Calu3 (cell line): ENCODE results near the gene SMIM44. TPM values are rescaled to one million over a fixed set of nuclear protein-coding genes. Genes with fewer than 3 reads are reported as not detected.

Source experiments
- BruUV-seq: library from RNA; stranded (reverse); fragments of 400-500 nt; replicated peaks from 2 replicates; lab custom pipeline; 2021; lab: Mats Ljungman, UMichigan
- CTCF ChIA-PET: fragments of 300-600 bp; sonication (Branson Sonifier 250); formaldehyde crosslinking; loops from one replicate; lab custom pipeline; 2022; ENCODE audit warnings: antibody characterized with exemption; lab: Charles Lee
- DNase-seq: peaks from one replicate; pipeline ENCODE4 v3.0.0; 2022
- H3K27ac Mint-ChIP-seq: one replicate; pipeline ENCODE4 v1.8.0; 2022; ENCODE audit warnings: mixed read lengths; ENCODE audit not compliant: unreplicated experiment
- H3K27me3 Mint-ChIP-seq: one replicate; pipeline ENCODE4 v1.8.0; 2022; ENCODE audit warnings: mixed read lengths; ENCODE audit not compliant: unreplicated experiment
- H3K36me3 Mint-ChIP-seq: one replicate; pipeline ENCODE4 v1.8.0; 2022; ENCODE audit warnings: mild to moderate bottlenecking, moderate library complexity, mixed read lengths; ENCODE audit not compliant: insufficient read depth, unreplicated experiment
- H3K4me1 Mint-ChIP-seq: one replicate; pipeline ENCODE4 v1.8.0; 2022; ENCODE audit warnings: mild to moderate bottlenecking, low read depth, mixed read lengths; ENCODE audit not compliant: unreplicated experiment
- H3K4me3 Mint-ChIP-seq: one replicate; pipeline ENCODE4 v1.8.0; 2022; ENCODE audit warnings: mild to moderate bottlenecking, low read depth, moderate library complexity, mixed read lengths; ENCODE audit not compliant: unreplicated experiment
- H3K9me3 Mint-ChIP-seq: one replicate; pipeline ENCODE4 v1.8.0; 2022; ENCODE audit warnings: low read depth, mixed read lengths; ENCODE audit not compliant: unreplicated experiment
- CTCF ChIP-seq: fragments of 200-600 bp; IDR thresholded peaks from one replicate; pipeline ENCODE4 v1.8.0; 2022; ENCODE audit warnings: antibody characterized with exemption; ENCODE audit not compliant: unreplicated experiment
- intact Hi-C: fragments of 100-400 bp; cut with micrococcal nuclease; formaldehyde crosslinking; loops from one replicate; pipeline ENCODE4 v1.10.0; 2022; ENCODE audit not compliant: unreplicated experiment
- total RNA-seq: library from RNA; stranded (reverse); gene quantifications from 2 replicates; pipeline ENCODE4 v1.2.3, GENCODE V29; 2022

Gene SMIM44
- total RNA-seq, 1 experiment from 2014 or later: not detected

- Mint-ChIP-seq H3K4me3 (no peak overlapping the region), H3K9me3 (no peaks in the 10 kb centered on the region), H3K36me3 (peaks cover 19% of the 10 kb centered on the region), H3K27me3 (no peaks in the 10 kb centered on the region), H3K27ac (no peak overlapping the region), H3K4me1 (no peaks in the 10 kb centered on the region)
- BruUV-seq: no TSS peak
- peak; percentile 24 for DNase-seq
- no peak for TF ChIP-seq CTCF
- CTCF ChIA-PET: no interaction called here
- intact Hi-C loops: no loop called here
These were observed 1.8 kb downstream of the SMIM44 start for GRCh38 chr19:3481241-3482090.

GRCh38 chr19:3480383-3481091 lies 2.7 kb downstream of the SMIM44 start, which contains the start of gene SMIM24:
SMIM24 (minus strand) TSS chr19:3480525; CDS start chr19:3480463, 62 bp downstream.
- intact Hi-C loops: no loop called here
- Mint-ChIP-seq H3K9me3 (no peaks in the 10 kb centered on the region), H3K27ac (no peak within 1 kb of the TSS), H3K4me3 (no peak within 1 kb of the TSS), H3K27me3 (no peaks in the 10 kb centered on the region), H3K36me3 (peaks cover 19% of the 10 kb centered on the region), H3K4me1 (no peaks in the 10 kb centered on the region)
- BruUV-seq: no TSS peak
- peak; percentile 44 for DNase-seq
- TF ChIP-seq CTCF: no peak
- CTCF ChIA-PET: no interaction called here

GRCh38 chr19:3479834-3480215 lies 3.4 kb downstream of the SMIM44 start:
- CTCF ChIA-PET: interaction anchor here (0.6 to 0.8 kb wide), 3 partner anchors 50 to 177 kb away, joined by 3 to 7 read pairs (median 5); no protein-coding TSS in a partner anchor
- H3K9me3 Mint-ChIP-seq: no peaks in the 10 kb centered on the region
- intact Hi-C loops: no loop called here
- H3K4me3 Mint-ChIP-seq: no peak overlapping the region
- no peaks in the 10 kb centered on the region for H3K27me3 Mint-ChIP-seq
- no peak overlapping the region for H3K27ac Mint-ChIP-seq
- H3K36me3 Mint-ChIP-seq: peaks cover 19% of the 10 kb centered on the region
- no peak for TF ChIP-seq CTCF
- no peaks in the 10 kb centered on the region for H3K4me1 Mint-ChIP-seq
- no peak for DNase-seq
- no TSS peak for BruUV-seq

- Mint-ChIP-seq H3K27me3 (no peaks in the 10 kb centered on the region), H3K36me3 (peaks cover 19% of the 10 kb centered on the region), H3K4me3 (no peak overlapping the region), H3K4me1 (no peaks in the 10 kb centered on the region), H3K27ac (no peak overlapping the region), H3K9me3 (no peaks in the 10 kb centered on the region)
- CTCF ChIA-PET: interaction anchor here (0.6 to 0.8 kb wide), 3 partner anchors 50 to 176 kb away, joined by 3 to 7 read pairs (median 5); no protein-coding TSS in a partner anchor
- intact Hi-C loops: no loop called here
- no peak for TF ChIP-seq CTCF
- BruUV-seq: no TSS peak
- no peak for DNase-seq
These were observed 3.9 kb downstream of the SMIM44 start for GRCh38 chr19:3479177-3479833.
